ENCODE results near the gene SOX5. TPM values are rescaled to one million over a fixed set of nuclear protein-coding genes. Genes with fewer than 3 reads are reported as not detected.

SOX5 gene
- total RNA-seq, 1 experiment from 2014 or later: 3.1 TPM

DNA sequence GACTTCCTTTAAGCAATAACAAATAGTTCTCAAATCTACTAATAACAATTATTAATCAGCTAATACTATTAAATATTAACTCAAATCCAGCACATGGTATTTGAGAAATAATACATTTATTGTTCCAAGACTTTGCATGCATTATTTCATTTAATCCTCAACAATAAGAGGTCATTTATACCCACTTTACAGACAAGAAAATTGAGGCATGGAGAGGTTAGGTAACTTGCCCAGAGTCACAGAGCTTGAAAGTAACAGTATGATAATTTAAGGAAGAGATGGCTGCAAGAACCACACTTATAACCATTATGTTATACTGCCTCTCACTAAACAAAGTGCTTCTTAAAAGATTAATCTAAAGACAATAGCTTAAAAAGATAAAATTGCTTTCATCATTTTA, 318.9 kb downstream of the SOX5 start:
- Histone ChIP-seq H2AFZ (ENCODE audit: low read length) (no peak overlapping the region), H3K79me1 (ENCODE audit: insufficient read depth, low read depth, low read length, poor library complexity, severe bottlenecking) (no peaks in the 10 kb centered on the region), H4K5ac (ENCODE audit: insufficient read length, low read depth, low read length) (no peak overlapping the region), H3K4me2 (ENCODE audit: insufficient read depth, insufficient read length, low read length) (no peak overlapping the region), H2BK12ac (ENCODE audit: insufficient read length, low read depth, low read length) (no peak overlapping the region), H2BK20ac (ENCODE audit: low read depth, low read length, poor library complexity, severe bottlenecking) (no peak overlapping the region), H3K4me1 (ENCODE audit: insufficient read depth, low read length) (peaks cover 6% of the 10 kb centered on the region; the same call in 1 of the 2 replicates), H3K9ac (ENCODE audit: extremely low read depth, insufficient read length, low read length) (no peak overlapping the region), H4K8ac (replicated peaks; ENCODE audit: insufficient read length, low read depth, low read length) (no peak overlapping the region), H3T11ph (ENCODE audit: low read length) (no peak overlapping the region), H3K79me2 (ENCODE audit: insufficient read depth, low read length) (no peaks in the 10 kb centered on the region), H2BK120ac (ENCODE audit: low read depth, low read length, poor library complexity, severe bottlenecking) (no peak overlapping the region), H3K4ac (ENCODE audit: low read depth, low read length) (no peak overlapping the region), H3K56ac (ENCODE audit: insufficient read length, low read depth, low read length) (no peak overlapping the region), H3K14ac (ENCODE audit: insufficient read depth, low read length) (no peak overlapping the region), H4K20me1 (ENCODE audit: control insufficient read depth, insufficient read depth, insufficient read length) (no peaks in the 10 kb centered on the region), H3K27ac (ENCODE audit: insufficient read length, low read depth, low read length) (no peak overlapping the region), H3K23me2 (ENCODE audit: insufficient read length, low read depth, low read length, poor library complexity, severe bottlenecking) (no peaks in the 10 kb centered on the region), H3K18ac (ENCODE audit: insufficient read length, low read depth, low read length) (no peak overlapping the region), H2BK15ac (ENCODE audit: low read depth, low read length) (no peak overlapping the region), H3K9me3 (ENCODE audit: control insufficient read depth, low read depth, low read length) (no peaks in the 10 kb centered on the region), H2BK5ac (ENCODE audit: insufficient read length, low read length) (no peak overlapping the region), H4K91ac (ENCODE audit: insufficient read length, low read depth, low read length) (no peak overlapping the region), H3K23ac (ENCODE audit: insufficient read length, low read depth, low read length) (no peak overlapping the region), H3K27me3 (ENCODE audit: insufficient read depth, low read length) (no peaks in the 10 kb centered on the region), H2AK5ac (ENCODE audit: insufficient read length, low read length) (no peak overlapping the region)
- H3K27ac Mint-ChIP-seq: no peak overlapping the region
- H3K4me1 Mint-ChIP-seq: peaks cover 33 to 34% of the 10 kb centered on the region in 2 experiments
- no peaks in the 10 kb centered on the region; a peak in 1 of 7 replicates for H3K36me3 Mint-ChIP-seq (ENCODE audit: insufficient read depth in 1 of 3, low read depth in 3 of 3)
- no peak overlapping the region for H3K4me3 Mint-ChIP-seq
- TF ChIP-seq, protein P1, sequence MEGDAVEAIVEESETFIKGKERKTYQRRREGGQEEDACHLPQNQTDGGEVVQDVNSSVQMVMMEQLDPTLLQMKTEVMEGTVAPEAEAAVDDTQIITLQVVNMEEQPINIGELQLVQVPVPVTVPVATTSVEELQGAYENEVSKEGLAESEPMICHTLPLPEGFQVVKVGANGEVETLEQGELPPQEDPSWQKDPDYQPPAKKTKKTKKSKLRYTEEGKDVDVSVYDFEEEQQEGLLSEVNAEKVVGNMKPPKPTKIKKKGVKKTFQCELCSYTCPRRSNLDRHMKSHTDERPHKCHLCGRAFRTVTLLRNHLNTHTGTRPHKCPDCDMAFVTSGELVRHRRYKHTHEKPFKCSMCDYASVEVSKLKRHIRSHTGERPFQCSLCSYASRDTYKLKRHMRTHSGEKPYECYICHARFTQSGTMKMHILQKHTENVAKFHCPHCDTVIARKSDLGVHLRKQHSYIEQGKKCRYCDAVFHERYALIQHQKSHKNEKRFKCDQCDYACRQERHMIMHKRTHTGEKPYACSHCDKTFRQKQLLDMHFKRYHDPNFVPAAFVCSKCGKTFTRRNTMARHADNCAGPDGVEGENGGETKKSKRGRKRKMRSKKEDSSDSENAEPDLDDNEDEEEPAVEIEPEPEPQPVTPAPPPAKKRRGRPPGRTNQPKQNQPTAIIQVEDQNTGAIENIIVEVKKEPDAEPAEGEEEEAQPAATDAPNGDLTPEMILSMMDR (conservative IDR thresholded peaks at IDR 0.05): no peak
- no peaks in the 10 kb centered on the region for H3K9me3 Mint-ChIP-seq
- DNase-seq: no peak
- no peaks in the 10 kb centered on the region for H3K27me3 Mint-ChIP-seq (ENCODE audit: low read depth)

All from H9 (cell line).